ENCODE results near the gene PRR7.

GRCh38 chr5:177430972-177431316 lies 15.7 kb upstream of the PRR7 start:
- TF ChIP-seq EZH2 (IDR thresholded peaks at IDR 0.05; ENCODE audit: insufficient read depth, poor library complexity, severe bottlenecking) = no peak
- TF ChIP-seq EZH2phosphoT487 (IDR thresholded peaks at IDR 0.05; ENCODE audit: insufficient read depth, low read depth) = no peak
